HG03378 (cell line): ENCODE results near the gene NAALADL1.

ENCODE experiments used
- ATAC-seq: cut with Tn5 transposase; IDR thresholded peaks from one replicate; pipeline ENCODE4 v1.9.1; 2021; ENCODE audit warnings: mild to moderate bottlenecking, moderate library complexity; ENCODE audit not compliant: unreplicated experiment

Gene NAALADL1

GRCh38 chr11:65083134-65083833, 24.9 kb upstream of the NAALADL1 start:
- peak; percentile 9 for ATAC-seq

DNA sequence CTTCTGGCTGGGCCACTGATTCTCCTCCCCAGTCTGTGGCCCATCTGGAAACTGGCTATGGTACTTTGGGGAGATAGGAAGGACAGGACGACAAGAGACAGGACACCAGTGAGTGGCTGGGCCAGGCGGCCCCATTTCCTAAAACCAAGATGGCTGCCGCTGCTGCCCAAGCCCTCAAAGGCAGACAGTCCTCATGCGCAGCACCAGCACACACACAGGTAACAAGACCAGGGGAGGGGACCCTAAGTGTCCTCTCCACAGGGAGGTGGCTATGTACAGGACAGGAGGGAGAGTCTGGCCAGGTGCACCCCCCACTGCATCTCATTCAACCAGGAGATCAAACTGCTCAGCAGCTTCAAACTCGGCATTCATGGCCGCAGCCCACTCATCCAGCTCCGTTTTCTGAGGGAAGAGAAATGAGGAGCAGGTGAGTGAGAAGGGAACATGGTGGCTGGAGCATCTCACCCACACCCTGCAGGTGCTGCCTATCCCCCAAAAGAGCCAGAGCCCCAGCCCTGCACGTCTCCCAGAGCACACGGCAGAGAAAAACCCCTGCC, 20.5 kb upstream of the NAALADL1 start:
- no peak for ATAC-seq

DNA sequence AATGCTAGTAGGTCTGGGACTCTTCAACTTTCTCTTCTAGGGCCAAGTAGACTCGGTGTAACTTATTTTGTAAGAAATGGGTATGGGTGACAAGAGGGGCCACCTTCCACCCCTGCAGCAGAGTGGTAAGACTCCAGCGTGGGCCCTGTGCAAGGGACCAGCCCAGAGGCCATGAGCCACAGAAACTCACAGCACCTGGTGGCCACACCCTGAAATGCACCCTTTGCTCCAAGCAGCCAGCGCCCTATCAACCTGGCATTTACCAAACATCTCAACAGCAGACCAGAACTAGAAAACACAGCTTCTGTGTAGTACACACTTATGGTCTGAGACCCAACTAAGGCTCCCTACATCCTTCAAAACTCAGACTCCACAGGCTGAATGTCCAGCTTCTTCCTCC, 19.8 kb upstream of the NAALADL1 start:
- no peak for ATAC-seq

DNA sequence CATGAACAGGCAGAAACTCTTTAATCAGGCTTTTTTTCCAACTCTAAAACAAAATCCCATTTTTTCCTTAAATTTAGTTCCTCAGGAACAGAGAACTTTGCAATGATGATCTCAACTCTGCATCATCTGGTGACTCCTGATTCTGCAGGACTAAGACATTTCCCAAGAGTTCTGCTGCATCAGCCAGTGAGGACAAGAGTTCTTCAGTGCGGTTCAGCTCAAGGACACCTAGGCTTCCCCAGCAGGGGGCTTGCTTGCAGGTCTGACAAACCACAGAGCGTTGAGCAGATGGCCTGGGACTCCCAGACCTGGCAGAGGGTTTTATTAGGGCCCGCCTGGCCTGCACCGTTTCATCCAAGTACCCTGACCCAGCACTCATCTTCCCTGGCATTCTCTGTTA, 19.1 kb upstream of the NAALADL1 start:
- ATAC-seq = no peak

GRCh38 chr11:65072631-65072966, 14.2 kb upstream of the NAALADL1 start:
- ATAC-seq = no peak

DNA sequence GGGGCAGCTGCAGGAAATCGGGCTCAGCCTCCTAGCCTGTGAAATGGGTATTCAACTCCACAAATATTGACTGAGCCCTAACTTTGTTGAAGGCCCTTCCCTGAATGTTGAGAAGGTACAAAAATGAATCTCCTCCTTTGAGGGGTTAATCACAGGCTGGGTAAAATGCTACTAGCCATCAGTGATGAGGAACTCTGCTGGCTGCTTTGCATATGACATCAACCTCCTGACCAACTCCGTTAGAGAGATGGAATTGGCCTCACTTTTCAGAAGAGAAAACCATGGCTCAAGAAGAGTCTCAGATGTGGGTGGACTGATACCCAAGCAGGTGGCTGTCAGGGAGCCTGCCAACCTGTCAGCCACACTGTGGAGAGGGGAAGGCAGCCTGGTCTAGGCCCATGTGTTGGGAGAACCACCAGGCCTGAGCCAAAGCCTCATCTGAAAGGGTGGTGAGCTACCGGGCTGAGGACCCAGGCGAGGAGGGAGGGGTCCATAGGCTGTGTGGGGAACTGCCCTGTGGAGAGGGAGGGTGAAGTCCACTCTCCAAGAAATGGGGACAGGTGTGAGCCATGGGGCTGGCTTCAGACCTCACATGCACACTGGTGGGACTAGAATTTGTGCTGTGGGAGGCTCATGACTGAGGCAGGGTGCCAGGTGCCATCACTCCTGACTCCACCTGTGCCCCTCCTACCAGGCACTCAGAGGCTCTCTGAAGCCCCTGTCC, 13.7 kb upstream of the NAALADL1 start:
- no peak for ATAC-seq

- no peak for ATAC-seq
Observed at GRCh38 chr11:65069217-65069616, 10.9 kb upstream of the NAALADL1 start.

- no peak for ATAC-seq
Observed at GRCh38 chr11:65067446-65067845, 9.1 kb upstream of the NAALADL1 start.

- no peak for ATAC-seq
Observed at GRCh38 chr11:65066805-65067291, 8.5 kb upstream of the NAALADL1 start.

DNA sequence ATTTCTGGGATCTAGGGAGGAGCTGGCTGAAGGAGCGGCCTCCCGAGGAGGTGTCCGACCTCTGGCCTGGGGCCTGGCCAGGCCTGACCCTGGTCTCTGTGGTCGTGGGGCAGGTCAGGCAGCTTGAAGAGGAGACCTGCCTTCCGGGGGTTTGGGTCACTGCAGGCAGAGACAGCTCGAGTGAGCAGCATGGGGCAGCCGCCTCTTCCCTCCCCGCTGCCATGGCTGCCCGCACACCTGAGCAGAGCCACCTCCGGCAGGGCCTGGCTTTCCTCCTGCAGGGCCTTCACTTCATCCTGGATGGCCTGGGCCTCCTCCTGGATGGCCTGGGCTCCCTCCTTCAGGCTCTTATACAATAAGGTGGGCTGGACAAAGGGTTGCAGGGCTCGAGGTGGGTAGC, 8.0 kb upstream of the NAALADL1 start:
- no peak for ATAC-seq

DNA sequence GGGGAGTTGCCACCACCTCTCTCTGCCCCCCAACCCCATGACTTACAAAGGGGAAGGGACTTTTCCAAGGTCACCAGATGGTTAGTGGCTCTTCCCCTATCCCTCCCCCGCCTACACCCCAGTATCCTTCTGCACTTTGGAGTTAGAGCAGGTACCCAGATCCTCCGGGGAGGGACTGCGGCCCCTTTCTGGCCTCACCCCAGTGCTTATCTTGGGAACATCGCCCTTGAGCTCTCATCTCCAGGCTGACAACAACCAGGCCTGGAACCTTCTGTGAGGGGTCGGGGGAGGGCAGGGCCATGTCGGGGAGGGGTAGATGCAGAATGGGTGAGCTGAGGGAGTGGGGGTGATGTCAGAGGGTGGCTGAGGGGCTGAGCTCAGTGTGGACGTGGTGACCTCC, 7.5 kb upstream of the NAALADL1 start:
- no peak for ATAC-seq

DNA sequence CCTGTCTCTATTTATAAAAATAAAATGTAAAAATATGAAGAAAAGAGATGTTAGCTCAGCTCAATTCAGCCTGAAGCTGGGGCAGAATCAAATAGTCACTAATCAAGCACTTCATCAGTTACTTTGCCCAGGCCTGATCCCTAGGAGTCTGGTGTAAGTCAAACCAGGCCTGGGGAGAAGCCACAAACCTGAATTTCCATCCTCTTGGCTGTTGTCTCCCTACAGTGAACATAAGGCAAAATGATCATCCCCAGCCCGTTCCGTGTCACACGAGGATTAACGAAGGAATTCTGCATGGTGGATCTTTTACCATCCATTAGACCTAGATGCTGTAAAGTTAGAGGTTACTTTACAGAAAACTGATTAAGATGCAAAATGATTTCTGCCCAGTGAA, 6.5 kb upstream of the NAALADL1 start:
- no peak for ATAC-seq

DNA sequence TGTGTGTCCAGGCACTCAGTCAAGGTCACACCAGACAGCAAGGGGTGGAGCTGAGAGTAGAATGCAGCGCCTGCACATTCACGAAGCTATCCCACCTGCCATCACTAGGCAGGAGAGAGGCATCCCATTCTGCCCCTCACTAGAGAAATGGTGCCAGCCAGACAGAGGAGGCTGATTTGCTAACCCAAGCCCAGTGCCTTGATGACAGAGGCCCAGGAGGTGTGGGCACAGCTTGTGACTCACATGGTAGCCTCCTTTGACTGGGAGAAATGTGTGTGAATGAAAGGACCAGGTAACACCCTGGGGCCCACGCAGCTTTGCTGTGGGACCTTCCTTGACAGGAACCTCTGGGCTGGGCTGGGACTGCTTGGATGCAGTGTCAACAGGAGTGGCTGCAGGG, 5.2 kb upstream of the NAALADL1 start:
- ATAC-seq = no peak

- no peak for ATAC-seq
Observed at GRCh38 chr11:65060913-65061408, 2.6 kb upstream of the NAALADL1 start.

DNA sequence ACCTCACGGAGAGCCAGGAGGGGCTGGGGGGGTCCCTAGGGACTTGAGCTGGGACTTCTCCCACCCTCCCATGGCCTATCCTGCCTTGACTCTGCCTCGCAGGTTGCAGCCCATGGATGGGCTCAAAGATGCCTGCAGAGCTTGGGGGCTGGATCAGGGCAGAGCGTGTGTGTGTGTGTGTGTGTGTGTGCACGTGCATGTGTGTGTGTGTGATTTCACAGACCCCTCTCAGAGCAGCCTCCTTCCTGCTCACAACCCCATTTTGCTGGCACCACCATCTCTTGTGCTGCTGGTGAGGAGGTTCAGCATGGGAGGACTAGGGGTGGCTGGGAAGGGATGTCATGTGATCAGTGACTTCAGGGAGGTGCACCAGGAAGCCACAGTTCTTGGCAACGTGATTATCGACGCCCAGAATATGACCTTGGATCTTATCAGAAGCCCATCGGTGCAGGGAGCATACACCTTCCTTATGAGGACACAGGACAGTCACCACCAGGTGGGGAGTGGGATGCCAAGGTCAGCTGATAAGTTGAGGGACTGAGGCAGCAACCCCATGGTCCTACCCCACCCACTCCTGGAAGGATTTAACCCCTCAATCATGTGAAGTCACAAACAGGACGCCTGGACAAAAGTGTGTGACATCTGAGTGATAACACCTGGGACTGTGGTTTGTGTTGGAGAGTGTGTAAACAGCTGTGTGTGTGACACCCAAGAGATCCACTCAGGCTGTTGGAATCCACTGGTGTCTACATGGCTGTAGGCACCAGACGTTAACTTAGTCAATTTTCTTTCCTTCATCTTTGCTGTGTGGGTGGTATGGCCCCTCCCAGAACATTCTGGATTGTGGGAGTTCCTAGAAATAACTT, 1.8 kb upstream of the NAALADL1 start:
- no peak for ATAC-seq

- no peak for ATAC-seq
Observed at GRCh38 chr11:65059523-65059922, 1.2 kb upstream of the NAALADL1 start.

DNA sequence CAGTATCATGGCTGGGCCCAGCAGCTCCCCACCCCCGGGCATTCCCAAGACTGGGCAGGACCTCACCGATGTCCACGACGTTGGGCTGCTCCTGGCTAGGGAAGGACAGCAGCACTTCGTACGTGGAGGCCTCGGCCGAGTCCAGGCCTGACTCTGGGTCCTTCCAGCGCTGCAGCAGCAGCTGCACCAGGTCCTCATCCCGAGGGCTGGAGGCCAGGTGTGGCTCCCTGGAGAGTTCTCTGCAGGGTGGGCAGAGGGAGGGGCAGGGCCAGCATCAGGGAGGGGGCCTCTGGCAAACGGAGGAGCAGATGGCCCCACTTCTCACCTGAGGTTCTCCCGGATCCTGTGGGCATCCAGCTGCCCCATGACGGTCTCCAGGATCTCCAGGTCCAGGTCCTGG, 341 bp downstream of the NAALADL1 start:
- no peak for ATAC-seq

DNA sequence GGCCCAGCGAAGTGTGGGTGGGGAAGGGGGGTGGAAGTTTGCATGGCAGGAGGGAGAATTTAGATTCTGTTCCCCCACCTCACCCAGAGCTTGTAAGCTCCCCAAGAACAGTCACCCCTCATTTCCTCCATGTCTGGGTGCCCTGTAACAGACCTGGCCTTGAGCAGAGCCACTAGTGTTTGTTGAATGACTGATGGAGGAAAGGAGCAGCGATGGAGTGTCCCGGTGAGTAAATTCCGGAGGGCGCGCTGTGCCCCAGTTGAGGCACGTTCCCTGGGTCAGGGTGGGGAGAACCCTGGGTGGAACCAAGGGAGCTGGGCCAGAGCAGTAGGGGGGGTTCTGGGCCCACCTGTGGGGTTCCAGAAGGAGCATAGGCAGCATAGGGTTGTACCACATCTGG, 827 bp downstream of the NAALADL1 start:
- no peak for ATAC-seq

DNA sequence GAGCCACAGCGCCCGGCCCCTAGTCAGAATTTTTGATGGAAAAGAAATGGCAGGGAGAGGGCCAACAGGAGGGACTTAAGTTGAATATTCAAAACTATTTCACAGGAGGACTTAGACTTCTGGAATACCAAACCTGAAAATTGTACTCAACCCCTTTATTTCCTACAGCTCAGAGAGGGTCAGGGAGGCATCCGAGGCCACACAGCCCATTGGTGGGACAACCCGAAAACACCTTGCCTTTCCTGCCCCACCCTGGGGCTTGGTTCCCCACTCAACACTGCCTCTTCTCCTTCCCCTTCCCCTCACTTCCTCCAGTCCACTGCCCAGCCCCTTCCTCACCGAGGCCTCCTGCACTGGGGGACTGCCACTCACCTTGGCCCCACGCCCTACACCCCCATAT, 1.4 kb downstream of the NAALADL1 start:
- no peak for ATAC-seq

DNA sequence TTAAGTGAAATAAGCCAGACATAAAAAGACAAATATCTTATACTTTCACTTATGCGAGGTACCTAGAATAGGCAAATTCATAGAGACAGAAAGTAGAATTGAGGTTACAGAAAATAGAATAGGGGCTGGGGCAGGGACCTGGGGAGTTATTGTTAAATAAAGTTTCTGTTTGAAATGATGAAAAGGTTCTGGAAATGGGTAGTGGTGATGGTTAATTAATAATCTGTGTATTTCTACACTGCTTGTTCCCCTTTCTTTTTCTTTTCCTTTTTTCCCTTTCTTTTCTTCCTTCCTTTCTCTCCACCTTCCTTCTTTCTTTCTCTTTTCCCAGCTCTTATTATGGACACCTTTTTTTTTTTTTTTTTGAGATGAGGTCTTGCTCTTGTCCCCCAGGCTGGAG, 2.8 kb downstream of the NAALADL1 start:
- ATAC-seq = no peak

- ATAC-seq = no peak
Observed at GRCh38 chr11:65053827-65054508, 4.4 kb downstream of the NAALADL1 start.
